ENCODE data around the gene RBM20.
A peak's percentile ranks its signal among the peaks of the same experiment; 100 is the strongest.
"Not testable (repeated sequence)": the region's sequence is repeated elsewhere in the genome, so short reads cannot be mapped to it uniquely, and the experiment has no call there.

The RBM20 gene

DNA sequence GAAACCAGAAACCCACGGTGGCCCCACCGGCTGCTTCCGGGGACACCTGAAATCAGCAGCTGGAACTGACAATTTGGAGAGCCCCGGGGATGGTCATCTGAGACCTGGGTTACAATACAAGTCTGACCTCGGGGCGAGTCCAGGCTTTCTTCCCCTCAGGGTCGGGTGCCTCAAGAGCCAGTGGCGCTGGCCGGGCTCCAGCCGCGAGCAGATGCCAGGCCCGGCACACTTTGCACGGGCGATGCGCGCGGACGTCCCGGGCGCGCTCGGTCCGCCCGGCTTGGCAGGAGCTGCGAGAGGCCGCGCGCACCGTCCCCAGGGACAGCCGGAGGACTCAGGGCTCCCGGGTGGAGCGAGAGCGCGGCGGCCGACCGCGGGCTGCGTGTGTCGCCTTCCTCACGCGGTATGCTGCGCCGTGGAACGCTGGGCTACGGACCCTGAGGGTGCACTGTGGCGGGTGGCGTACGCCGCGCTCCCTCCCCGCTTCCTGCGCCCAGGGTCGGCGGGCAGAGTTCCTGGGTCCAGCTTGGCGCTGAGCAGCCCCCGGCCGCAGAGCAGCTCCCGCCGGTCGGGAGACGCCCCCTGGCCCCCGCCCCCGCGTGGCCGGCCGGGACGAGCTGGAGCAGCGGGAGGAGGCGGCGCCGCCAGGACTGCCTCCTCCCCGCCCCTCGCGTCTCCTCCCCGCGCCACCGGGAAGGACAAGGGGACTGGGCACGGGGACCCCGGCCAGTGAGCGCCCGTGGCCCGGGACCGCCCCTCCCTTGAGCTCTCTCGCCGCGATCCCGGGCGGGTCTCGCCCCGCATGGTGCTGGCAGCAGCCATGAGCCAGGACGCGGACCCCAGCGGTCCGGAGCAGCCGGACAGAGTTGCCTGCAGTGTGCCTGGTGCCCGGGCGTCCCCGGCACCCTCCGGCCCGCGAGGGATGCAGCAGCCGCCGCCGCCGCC, at the start of gene RBM20:
RBM20 (plus strand) TSS at position 684 of the 945 bp plus-strand sequence; CDS start at position 803, 119 bp downstream.
- DNase-seq, result peak in 5 of 56 donors; percentile 11 to 60 (median 19)

DNA sequence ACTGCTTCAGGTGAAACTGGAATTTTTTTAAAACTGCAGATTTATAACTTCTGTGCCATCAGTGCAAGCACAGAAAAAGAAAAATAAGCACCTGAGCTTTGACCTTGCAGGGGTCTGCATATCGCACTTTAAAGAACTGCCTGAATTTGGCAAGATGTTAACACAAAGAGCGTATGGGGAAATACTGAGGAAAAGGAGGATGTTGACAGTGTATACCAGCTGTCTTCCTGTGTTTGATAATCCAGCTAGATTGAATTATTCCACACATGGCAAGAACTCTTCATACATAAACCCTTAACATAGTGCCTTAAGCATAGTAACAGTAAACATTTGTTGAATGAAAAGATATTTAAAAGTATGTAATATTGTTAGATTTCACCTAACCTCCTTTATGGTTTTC, 46.7 kb upstream of the RBM20 start:
- no peak for DNase-seq

DNA sequence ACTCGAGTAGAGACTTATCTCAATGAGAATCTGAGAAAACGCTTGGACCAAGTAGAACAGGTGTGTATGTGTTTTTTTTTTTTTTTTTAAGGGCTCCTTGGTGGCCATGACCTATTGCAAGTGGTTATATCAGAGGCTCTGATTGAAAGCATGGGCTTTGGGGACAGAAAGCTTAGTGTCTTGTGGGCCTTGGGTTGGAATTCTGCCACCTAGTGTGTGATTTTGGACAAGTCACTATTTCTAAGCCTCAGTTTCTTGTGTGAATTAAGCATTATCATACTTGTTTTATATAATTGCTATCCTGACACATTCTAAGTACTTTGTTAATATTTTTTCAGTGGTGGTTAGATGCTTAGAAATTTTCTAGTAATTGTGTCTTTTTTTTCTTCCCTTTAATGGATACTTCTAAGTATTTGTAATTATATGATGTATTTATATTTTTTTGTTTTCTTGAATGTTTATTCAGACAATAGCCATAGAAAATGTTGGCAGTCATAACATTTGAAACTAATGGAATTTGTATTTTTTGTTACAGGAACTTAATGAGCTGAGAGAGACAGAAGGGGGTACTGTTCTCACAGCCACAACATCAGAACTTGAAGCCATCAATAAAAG, 43.5 kb upstream of the RBM20 start:
- peak in 6 of 56 donors; percentile 2 to 38 (median 10) for DNase-seq

GRCh38 chr10:110601581-110601980, 42.6 kb upstream of the RBM20 start:
- no peak for DNase-seq

DNA sequence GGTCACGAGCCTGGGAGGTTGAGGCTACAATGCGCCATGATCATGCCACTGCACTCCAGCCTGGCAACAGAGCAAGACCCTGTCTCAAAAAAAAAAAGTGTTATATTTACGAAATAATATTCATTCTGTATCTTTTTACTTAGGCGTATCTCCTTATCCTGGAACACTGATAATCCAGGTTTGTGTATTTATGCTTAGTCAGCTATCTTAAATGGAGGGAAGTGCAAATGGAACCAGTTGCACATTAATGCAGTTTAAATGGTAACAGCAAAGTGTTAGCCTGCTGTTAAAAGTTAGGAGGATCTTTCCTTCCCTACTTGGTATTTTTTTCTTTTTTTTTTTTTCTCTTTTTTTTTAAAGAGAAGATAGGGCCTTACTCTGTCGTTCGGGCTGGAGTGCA, 36.0 kb upstream of the RBM20 start:
- DNase-seq, result no peak

DNA sequence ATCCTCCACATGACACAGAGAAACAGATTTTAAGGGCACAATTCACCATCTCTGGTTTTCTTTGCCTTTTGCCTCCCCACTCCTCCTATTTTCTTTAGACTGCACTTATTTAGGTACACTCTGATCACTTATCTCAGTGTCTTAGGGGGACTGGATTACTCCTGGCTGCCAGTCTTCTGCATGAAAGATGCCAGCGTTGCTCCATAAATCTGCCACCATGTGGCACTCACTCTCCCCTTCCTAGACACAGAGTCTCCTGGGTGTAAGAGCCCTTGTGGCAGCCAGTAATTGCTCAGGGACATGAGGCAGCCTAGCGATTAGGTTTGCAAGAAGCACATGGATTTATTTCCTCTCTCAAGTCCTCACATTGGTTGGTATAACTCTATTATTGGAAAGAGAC, 34.5 kb upstream of the RBM20 start:
- DNase-seq, result peak in 1 of 56 donors; percentile 4

DNA sequence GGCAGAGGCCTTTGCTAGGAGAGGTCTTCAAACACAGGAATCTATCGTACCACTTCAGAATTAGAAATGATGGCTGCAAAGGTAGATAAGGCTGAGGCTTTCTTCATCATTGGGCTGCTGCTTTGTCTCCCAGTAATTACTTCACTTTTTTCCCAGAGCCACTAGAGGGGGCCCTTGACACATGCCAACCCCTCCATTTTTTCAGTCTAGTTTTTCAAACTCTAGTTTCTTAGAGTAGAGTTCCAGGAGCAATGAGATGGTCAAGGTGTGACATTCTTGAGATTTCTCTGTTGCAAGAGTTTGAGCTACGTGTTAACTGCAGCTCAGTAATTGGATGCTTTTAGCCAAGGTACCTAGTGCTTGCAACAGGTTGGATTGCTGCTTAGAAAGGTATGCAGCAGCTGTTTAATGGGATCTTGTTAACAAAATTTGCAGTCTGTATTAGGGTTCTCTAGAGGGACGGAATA, 33.8 kb upstream of the RBM20 start:
- DNase-seq, result peak in 22 of 56 donors; percentile 2 to 58 (median 22)

GRCh38 chr10:110610781-110611180, 33.4 kb upstream of the RBM20 start:
- not testable (repeated sequence) for DNase-seq

DNA sequence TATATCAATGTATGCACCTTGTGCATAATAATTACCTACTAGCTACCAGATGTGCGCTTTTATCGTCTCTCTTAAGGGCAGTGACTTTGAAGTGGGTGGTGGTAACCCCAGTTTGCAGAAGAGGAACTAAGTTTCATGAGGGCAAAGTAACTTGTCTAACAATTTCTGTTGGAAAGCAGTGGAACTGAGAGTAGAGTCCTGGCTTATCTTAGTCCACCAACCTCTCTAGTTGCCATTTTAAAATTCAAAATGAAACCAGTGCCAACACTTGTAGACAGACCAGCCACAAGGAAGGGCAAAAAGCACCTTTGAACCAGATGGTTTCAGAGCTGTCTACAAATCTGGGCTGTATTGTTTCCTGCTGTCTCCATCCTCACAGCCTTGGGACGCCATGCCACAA, 32.0 kb upstream of the RBM20 start:
- no peak for DNase-seq

GRCh38 chr10:110612629-110613028, 31.5 kb upstream of the RBM20 start:
- no peak for DNase-seq

GRCh38 chr10:110613341-110613995, 30.7 kb upstream of the RBM20 start:
- DNase-seq, result no peak

- no peak for DNase-seq
These were observed 30.1 kb upstream of the RBM20 start for GRCh38 chr10:110613996-110614495.

- no peak for DNase-seq
These were observed 28.9 kb upstream of the RBM20 start for GRCh38 chr10:110615057-110615747.

GRCh38 chr10:110616493-110617033, 27.6 kb upstream of the RBM20 start:
- no peak for DNase-seq

DNA sequence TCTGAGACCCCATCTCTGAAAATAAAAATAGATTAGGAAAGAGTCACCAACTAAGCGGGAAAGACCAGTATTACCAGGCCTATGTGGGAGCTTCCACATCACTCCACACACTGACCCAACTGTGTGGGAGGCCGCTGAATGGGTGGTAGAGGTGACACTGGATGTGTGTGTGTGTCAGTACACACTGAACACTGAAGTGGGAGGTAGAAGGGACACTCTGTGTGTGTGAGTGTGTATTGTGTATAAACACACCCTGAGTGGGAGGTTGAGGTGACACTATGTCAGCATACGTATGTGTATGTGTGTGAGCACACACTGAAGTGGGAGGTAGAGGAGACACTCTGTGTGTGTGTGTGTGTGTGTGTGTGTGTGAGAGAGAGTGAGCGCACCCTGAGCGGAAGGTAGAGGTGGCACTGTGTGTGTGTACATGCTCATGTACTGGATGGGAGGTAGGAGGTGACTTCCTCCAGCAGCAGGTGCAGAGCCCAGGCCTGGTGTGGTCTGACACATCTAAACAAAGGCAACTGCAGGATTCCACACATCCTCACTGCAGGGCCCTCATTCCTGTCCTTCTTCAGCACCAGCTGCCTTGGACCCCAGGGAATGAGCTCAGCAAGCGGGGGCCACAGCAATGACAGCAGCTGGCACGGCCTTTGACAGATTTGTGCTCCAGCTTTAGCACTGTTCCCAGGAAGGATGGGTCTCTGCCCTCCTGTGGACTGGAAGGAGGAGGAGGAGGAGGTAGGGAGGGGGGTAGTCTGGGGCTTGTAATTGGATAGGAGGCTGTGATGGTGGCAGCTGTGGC, 26.5 kb upstream of the RBM20 start:
- no peak for DNase-seq

- no peak for DNase-seq
These were observed 25.9 kb upstream of the RBM20 start for GRCh38 chr10:110618230-110618610.

- no peak for DNase-seq
These were observed 24.4 kb upstream of the RBM20 start for GRCh38 chr10:110619514-110620397.

DNA sequence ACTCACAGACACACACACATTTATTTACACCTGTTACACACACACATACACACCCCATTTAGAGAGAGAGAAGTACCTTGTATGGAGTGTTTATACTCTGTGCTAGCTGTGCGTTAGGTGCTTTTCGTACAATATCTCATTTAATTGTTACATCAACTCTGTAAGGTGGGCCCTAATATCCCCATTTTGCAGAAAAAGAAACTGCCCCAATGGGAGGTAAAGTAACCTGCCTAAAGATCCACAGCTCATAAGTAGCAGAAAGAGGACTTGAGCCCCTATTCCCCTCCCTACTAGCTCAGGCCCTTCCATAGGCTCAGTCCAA, 23.8 kb upstream of the RBM20 start:
- DNase-seq, result no peak

- not testable (repeated sequence) for DNase-seq
These were observed 20.8 kb upstream of the RBM20 start for GRCh38 chr10:110623316-110623715.
